ENCODE measurements around the gene RRAD.

The RRAD gene

GRCh38 chr16:66880288-66881013 lies 44.9 kb downstream of the RRAD start, which contains the start of gene PDP2 (continued):
- TF ChIP-seq ZNF280C (tag by site-specific recombination; IDR thresholded peaks at IDR 0.05) (no peak), ZNF394 (tag by site-specific recombination; IDR thresholded peaks at IDR 0.05; ENCODE audit: borderline replicate concordance) (no peak), ZNF341 (tag by site-specific recombination; IDR thresholded peaks at IDR 0.05; ENCODE audit: low read depth) (no peak; the same call in 1 of the 2 replicates), EGR2 (tag by site-specific recombination; IDR thresholded peaks at IDR 0.05; ENCODE audit: low read depth) (peak; percentile 50), KLF9 (tag by site-specific recombination; IDR thresholded peaks at IDR 0.05; ENCODE audit: low read depth) (peak; percentile 92), KLF7 (tag by site-specific recombination; IDR thresholded peaks at IDR 0.05; ENCODE audit: borderline replicate concordance) (peak; percentile 43; the same call in 1 of the 2 replicates), ZNF645 (tag by site-specific recombination; IDR thresholded peaks at IDR 0.05) (no peak), ZNF391 (tag by site-specific recombination; IDR thresholded peaks at IDR 0.05; ENCODE audit: borderline replicate concordance, low read depth) (no peak), ZIC2 (tag by site-specific recombination; IDR thresholded peaks at IDR 0.05) (peak; percentile 65), ZNF112 (tag by site-specific recombination; IDR thresholded peaks at IDR 0.05) (no peak), ZSCAN23 (tag by site-specific recombination; IDR thresholded peaks at IDR 0.05) (no peak), ZFP41 (tag by site-specific recombination; IDR thresholded peaks at IDR 0.05; ENCODE audit: borderline replicate concordance) (no peak), ZNF510 (tag by site-specific recombination; IDR thresholded peaks at IDR 0.05; ENCODE audit: insufficient replicate concordance) (no peak), ZNF214 (tag by site-specific recombination; IDR thresholded peaks at IDR 0.05; ENCODE audit: borderline replicate concordance) (no peak), ZNF629 (tag by site-specific recombination; IDR thresholded peaks at IDR 0.05) (0 out of 2 replicates have a peak, but pooled peaks have one; percentile 9), ZNF140 (tag by site-specific recombination; IDR thresholded peaks at IDR 0.05) (no peak), ZNF621 (tag by site-specific recombination; IDR thresholded peaks at IDR 0.05) (no peak), ZNF777 (tag by site-specific recombination; IDR thresholded peaks at IDR 0.05; ENCODE audit: borderline replicate concordance) (peak; percentile 96; the same call in 1 of the 2 replicates), ZNF776 (tag by site-specific recombination; IDR thresholded peaks at IDR 0.05; ENCODE audit: borderline replicate concordance) (no peak), ZNF529 (tag by site-specific recombination; IDR thresholded peaks at IDR 0.05; ENCODE audit: insufficient replicate concordance) (no peak), ZNF548 (tag by site-specific recombination; IDR thresholded peaks at IDR 0.05) (no peak), OSR2 (tag by site-specific recombination; IDR thresholded peaks at IDR 0.05) (no peak), ZNF660 (tag by site-specific recombination; IDR thresholded peaks at IDR 0.05) (no peak; the same call in 1 of the 2 replicates), ZSCAN16 (tag by site-specific recombination; IDR thresholded peaks at IDR 0.05) (no peak), ZNF416 (tag by site-specific recombination; IDR thresholded peaks at IDR 0.05) (no peak), ZNF677 (tag by site-specific recombination; IDR thresholded peaks at IDR 0.05) (no peak), ZNF623 (tag by site-specific recombination; IDR thresholded peaks at IDR 0.05) (no peak), ZNF10 (tag by site-specific recombination; IDR thresholded peaks at IDR 0.05) (peak; percentile 74; the same call in 1 of the 2 replicates), ZNF549 (tag by site-specific recombination; IDR thresholded peaks at IDR 0.05) (no peak), ZNF280D (tag by site-specific recombination; IDR thresholded peaks at IDR 0.05) (no peak), ZNF768 (tag by site-specific recombination; IDR thresholded peaks at IDR 0.05) (no peak), ZNF701 (tag by site-specific recombination; IDR thresholded peaks at IDR 0.05) (no peak), PBX3 (CRISPR knock-in tag; IDR thresholded peaks at IDR 0.05) (peak; percentile 98)

All from HEK293 (cell line).